Thyroid gland (tissue), 4 donors: ENCODE data around the gene CKLF. TPM values are rescaled to one million over a fixed set of nuclear protein-coding genes. Genes with fewer than 3 reads are reported as not detected.
A peak's percentile ranks its signal among the peaks of the same experiment; 100 is the strongest.

Experiments
- DNase-seq, 2 donors: peaks; one replicate each; pipeline ENCODE4 v3.0.0-alpha.2; 2019
- H3K27ac ChIP-seq, 3 donors: fragments of 200-600 bp; sonication (generic); 1 replicate in 2 of 3; 2 replicates in 1 of 3; pipeline ENCODE4 v1.5.1; 2016 to 2019; ENCODE audit warnings: mild to moderate bottlenecking in 1 of 3, moderate library complexity in 1 of 3
- H3K27me3 ChIP-seq: fragments of 200-600 bp; sonication (generic); one replicate; pipeline ENCODE4 v1.5.1; 2019
- H3K36me3 ChIP-seq, 2 donors: fragments of 200-600 bp; sonication (generic); one replicate each; pipeline ENCODE4 v1.5.1; 2016 to 2019
- H3K4me1 ChIP-seq, 2 donors: fragments of 200-600 bp; sonication (generic); one replicate each; pipeline ENCODE4 v1.5.1; 2017 to 2019
- H3K4me3 ChIP-seq, 3 donors: fragments of 200-600 bp; sonication (generic); replicated peaks in 1 of 3; 1 replicate in 2 of 3; 2 replicates in 1 of 3; pipeline ENCODE4 v1.5.1; 2016; ENCODE audit warnings: mild to moderate bottlenecking in 1 of 3
- H3K9me3 ChIP-seq: fragments of 200-600 bp; sonication (generic); one replicate; pipeline ENCODE4 v1.5.1; 2017
- POLR2A ChIP-seq, 2 donors: fragments of 450-650 bp; IDR thresholded peaks; one replicate each; pipeline ENCODE4 v1.6.1; 2017; ENCODE audit warnings: antibody characterized with exemption in 2 of 2, mild to moderate bottlenecking in 2 of 2, moderate library complexity in 1 of 2
- WGBS, 2 donors: methylation state at CpG; one replicate each; pipeline ENCODE4 v1.1.5; 2017; 5-methylcytosine and 5-hydroxymethylcytosine counted together
- intact Hi-C: fragments of 100-400 bp; cut with DNase I; formaldehyde crosslinking; loops from one replicate; pipeline ENCODE4 v1.15.1; 2023
- total RNA-seq, 4 donors: library from RNA; depleted of rRNA; stranded (reverse); fragments of >200 nt; gene quantifications; one replicate each; pipeline ENCODE4 v1.2.3, GENCODE V29; 2016
- TF ChIP-seq, protein P1 (sequence below), 6 experiments: fragments of 200-600 bp in 3 of 6; fragments of 450-650 bp in 3 of 6; sonication (generic) in 3 of 6; IDR thresholded peaks; one replicate each; pipeline ENCODE4 v1.5.1; 2016 to 2019; ENCODE audit warnings: antibody characterized with exemption in 6 of 6, mild to moderate bottlenecking in 2 of 6, inconsistent platforms in 1 of 6, moderate library complexity in 1 of 6

CKLF gene, protein sequence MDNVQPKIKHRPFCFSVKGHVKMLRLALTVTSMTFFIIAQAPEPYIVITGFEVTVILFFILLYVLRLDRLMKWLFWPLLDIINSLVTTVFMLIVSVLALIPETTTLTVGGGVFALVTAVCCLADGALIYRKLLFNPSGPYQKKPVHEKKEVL
- total RNA-seq: 10 to 100 TPM; 22.1 to 79.4 (median 49.9) TPM

DNA sequence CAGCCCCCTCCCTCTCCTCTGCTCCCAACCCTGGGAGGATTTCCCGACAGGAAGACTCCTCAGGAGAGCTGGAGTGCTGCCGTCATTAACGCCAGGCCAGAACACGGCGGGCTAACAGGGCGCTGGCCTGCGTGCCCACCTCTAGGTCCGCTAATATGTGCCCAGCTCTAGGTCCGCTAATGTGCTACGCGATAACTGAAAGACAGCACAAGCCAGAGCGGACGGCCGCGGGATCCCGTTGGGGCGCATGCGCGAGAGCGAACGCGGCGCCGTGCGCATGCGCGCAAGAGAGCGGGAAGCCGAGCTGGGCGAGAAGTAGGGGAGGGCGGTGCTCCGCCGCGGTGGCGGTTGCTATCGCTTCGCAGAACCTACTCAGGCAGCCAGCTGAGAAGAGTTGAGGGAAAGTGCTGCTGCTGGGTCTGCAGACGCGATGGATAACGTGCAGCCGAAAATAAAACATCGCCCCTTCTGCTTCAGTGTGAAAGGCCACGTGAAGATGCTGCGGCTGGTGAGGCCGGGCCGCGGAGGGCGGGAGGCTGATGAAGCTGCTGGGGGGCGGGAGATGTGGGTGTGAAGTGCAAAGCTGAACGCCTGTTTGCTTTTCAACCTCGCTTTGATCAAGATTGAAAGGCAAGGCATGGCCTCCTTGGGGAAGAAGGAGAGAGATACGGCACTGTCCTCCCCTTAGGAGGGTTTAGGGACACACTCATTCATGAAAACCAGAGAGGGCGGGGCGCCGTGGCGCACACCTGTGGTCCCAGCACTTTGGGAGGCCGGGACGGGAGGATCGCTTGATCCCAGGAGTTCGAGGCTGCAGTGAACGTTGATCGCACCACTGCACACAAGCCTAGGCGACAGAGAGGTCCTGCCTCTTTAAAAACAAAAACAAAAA, at the start of gene CKLF:
TSS of gene CKLF (plus strand) at position 291 of the 892 bp plus-strand sequence. CDS start at position 431, 140 bp downstream.
- H3K4me1 ChIP-seq: peaks cover 35% of the 10 kb centered on the region in 2 donors
- TF ChIP-seq, protein P1, sequence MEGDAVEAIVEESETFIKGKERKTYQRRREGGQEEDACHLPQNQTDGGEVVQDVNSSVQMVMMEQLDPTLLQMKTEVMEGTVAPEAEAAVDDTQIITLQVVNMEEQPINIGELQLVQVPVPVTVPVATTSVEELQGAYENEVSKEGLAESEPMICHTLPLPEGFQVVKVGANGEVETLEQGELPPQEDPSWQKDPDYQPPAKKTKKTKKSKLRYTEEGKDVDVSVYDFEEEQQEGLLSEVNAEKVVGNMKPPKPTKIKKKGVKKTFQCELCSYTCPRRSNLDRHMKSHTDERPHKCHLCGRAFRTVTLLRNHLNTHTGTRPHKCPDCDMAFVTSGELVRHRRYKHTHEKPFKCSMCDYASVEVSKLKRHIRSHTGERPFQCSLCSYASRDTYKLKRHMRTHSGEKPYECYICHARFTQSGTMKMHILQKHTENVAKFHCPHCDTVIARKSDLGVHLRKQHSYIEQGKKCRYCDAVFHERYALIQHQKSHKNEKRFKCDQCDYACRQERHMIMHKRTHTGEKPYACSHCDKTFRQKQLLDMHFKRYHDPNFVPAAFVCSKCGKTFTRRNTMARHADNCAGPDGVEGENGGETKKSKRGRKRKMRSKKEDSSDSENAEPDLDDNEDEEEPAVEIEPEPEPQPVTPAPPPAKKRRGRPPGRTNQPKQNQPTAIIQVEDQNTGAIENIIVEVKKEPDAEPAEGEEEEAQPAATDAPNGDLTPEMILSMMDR (IDR thresholded peaks at IDR 0.05): no peak
- peak in 1 of 2 donors; percentile 83 for TF ChIP-seq POLR2A (IDR thresholded peaks at IDR 0.05)
- no peaks in the 10 kb centered on the region for H3K36me3 ChIP-seq
- H3K27me3 ChIP-seq: no peaks in the 10 kb centered on the region
- peak within 1 kb of the TSS; percentile 92 to 97 (median 94) for H3K27ac ChIP-seq
- no peaks in the 10 kb centered on the region for H3K9me3 ChIP-seq
- 11 to 12% methylated on average over 49 to 58 of the region's 63 CpGs for WGBS, 2 donors
- intact Hi-C loops: loop anchor here (5.0 kb wide), 1 partner anchor 35 kb away; no protein-coding TSS in a partner anchor
- H3K4me3 ChIP-seq: peak within 1 kb of the TSS in 2 of 3 donors; percentile 51 to 53
- peak; percentile 86 for DNase-seq

DNA sequence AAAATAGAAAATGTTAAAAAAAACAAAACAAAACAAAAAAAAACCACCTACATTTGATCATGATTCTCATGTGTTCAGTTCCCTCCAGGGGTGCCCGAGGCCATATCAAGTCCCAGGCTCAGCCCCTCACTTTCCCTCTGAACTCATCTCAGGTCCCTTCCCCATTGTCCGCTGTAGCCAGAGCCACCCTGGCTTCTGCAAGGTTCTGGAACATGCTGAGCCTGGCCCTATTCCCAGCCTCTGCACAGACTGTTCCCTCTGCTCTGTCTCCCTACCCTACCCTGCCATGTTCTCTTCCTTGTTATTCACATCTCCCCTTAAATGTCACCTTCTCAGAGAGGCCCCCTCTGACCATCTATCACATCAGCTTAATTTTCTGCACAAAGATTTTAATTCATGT, 49.3 kb upstream of the CKLF start:
- no peaks in the 10 kb centered on the region for H3K9me3 ChIP-seq
- H3K36me3 ChIP-seq: no peaks in the 10 kb centered on the region
- H3K4me3 ChIP-seq: no peak overlapping the region
- H3K4me1 ChIP-seq: peaks cover 17 to 30% of the 10 kb centered on the region in 2 donors
- WGBS, 2 donors: 83 to 88% methylated on average over 2 of the region's 2 CpGs
- no peaks in the 10 kb centered on the region for H3K27me3 ChIP-seq
- intact Hi-C loops: no loop called here
- DNase-seq: peak in 1 of 2 donors; percentile 43
- H3K27ac ChIP-seq: peak overlapping the region; percentile 31 to 56 (median 55)
- TF ChIP-seq, protein P1 (IDR thresholded peaks at IDR 0.05): no peak
- TF ChIP-seq POLR2A (IDR thresholded peaks at IDR 0.05): no peak

DNA sequence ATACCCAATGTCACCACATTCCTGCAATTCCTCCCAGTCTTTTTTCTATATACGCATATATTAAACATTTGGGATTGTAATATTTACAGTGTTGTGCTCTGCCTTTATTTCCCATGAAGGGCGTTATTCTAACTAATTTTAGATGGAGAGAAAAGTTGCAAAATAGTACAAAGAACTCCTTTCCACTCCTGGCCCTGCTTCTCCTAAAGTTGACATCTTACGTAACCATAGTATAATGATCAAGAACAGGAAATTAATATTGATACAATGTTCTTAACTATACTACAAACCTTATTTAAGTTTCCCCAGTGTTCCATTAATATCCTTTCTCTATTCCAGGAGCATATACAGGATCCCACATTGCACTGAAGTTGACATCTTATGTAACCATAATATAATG, 48.8 kb upstream of the CKLF start:
- Histone ChIP-seq H3K27me3 (no peaks in the 10 kb centered on the region), H3K4me3 (no peak overlapping the region), H3K27ac (peak overlapping the region in 1 of 3 donors; percentile 6), H3K36me3 (no peaks in the 10 kb centered on the region), H3K4me1 (peaks cover 22 to 36% of the 10 kb centered on the region in 2 donors), H3K9me3 (no peaks in the 10 kb centered on the region)
- TF ChIP-seq, protein P1 (IDR thresholded peaks at IDR 0.05): no peak
- no peak for TF ChIP-seq POLR2A (IDR thresholded peaks at IDR 0.05)
- DNase-seq: no peak
- 91% methylated on average over 3 of the region's 3 CpGs for WGBS, 2 donors
- intact Hi-C loops: no loop called here

DNA sequence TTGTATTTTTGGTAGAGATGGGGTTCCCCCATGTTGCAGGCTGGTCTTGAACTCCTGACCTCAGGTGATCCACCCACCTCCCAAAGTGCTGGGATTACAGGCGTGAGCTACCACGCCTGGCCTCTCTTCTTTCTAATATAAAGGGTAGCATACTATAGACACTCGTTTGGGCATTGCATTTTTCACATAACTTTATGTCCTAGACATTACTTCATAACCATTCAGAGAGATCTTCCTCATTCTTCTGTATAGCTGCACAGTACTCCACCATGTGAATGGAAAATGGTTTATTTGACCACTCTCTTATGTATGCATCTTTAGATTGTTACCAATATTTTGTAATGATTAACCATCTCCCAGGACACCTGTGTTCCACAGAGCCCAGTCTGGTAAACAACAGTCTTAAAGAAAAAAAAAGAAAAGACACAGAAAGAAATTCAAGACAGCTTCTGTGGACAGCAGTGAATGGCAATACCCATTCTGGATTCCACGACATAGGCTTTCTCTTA, 44.6 kb upstream of the CKLF start:
- Histone ChIP-seq H3K27me3 (no peaks in the 10 kb centered on the region), H3K4me1 (peaks cover 61 to 69% of the 10 kb centered on the region in 2 donors), H3K9me3 (no peaks in the 10 kb centered on the region), H3K27ac (peak overlapping the region; percentile 3 to 86 (median 46)), H3K4me3 (no peak overlapping the region), H3K36me3 (no peaks in the 10 kb centered on the region)
- no peak for DNase-seq
- intact Hi-C loops: no loop called here
- no peak for TF ChIP-seq POLR2A (IDR thresholded peaks at IDR 0.05)
- TF ChIP-seq, protein P1 (IDR thresholded peaks at IDR 0.05): no peak
- 80 to 86% methylated on average over 4 of the region's 4 CpGs for whole genome bisulfite sequencing, 2 donors
